Osteoblast (primary cell): ENCODE measurements around the gene HFM1. TPM values are rescaled to one million over a fixed set of nuclear protein-coding genes. Genes with fewer than 3 reads are reported as not detected.

Source experiments
- DNase-seq: peaks from one replicate; pipeline ENCODE4 v3.0.0; 2011; ENCODE audit warnings: low spot score, mixed read lengths; ENCODE audit not compliant: insufficient read length; ENCODE audit errors: missing footprints
- H2AFZ ChIP-seq: 2 replicates; pipeline ENCODE4 v1.6.0; 2011; ENCODE audit warnings: mild to moderate bottlenecking, low read length
- H3K27ac ChIP-seq: 2 replicates; pipeline ENCODE4 v1.5.1; 2011; ENCODE audit warnings: mild to moderate bottlenecking, low read depth, low read length, moderate library complexity
- H3K27me3 ChIP-seq: 2 replicates; pipeline ENCODE4 v1.6.0; 2012; ENCODE audit warnings: mild to moderate bottlenecking, control low read depth, inconsistent platforms, low read length, moderate library complexity; ENCODE audit not compliant: insufficient read depth
- H3K36me3 ChIP-seq: 2 replicates; pipeline ENCODE4 v1.5.1; 2011; ENCODE audit warnings: mild to moderate bottlenecking, low read length, control low read depth, moderate library complexity; ENCODE audit not compliant: insufficient read depth
- H3K4me1 ChIP-seq: 2 replicates; pipeline ENCODE4 v1.5.1; 2011; ENCODE audit warnings: mild to moderate bottlenecking, low read length, control low read depth, moderate library complexity; ENCODE audit not compliant: insufficient read depth
- H3K4me2 ChIP-seq: 2 replicates; pipeline ENCODE4 v1.6.0; 2011; ENCODE audit warnings: mild to moderate bottlenecking, low read length; ENCODE audit not compliant: insufficient read depth
- H3K4me3 ChIP-seq: fragments of 200-600 bp; sonication (generic); 3 replicates; pipeline ENCODE4 v1.5.1; 2012; ENCODE audit warnings: mild to moderate bottlenecking, low read length, inconsistent platforms; ENCODE audit not compliant: insufficient read depth
- H3K79me2 ChIP-seq: 2 replicates; pipeline ENCODE4 v1.6.0; 2012; ENCODE audit warnings: mild to moderate bottlenecking, low read length, control low read depth, inconsistent platforms; ENCODE audit not compliant: insufficient read depth
- H3K9me3 ChIP-seq: 2 replicates; pipeline ENCODE4 v1.5.1; 2011; ENCODE audit warnings: low read depth, low read length, control low read depth
- H4K20me1 ChIP-seq: 2 replicates; pipeline ENCODE4 v1.6.0; 2012; ENCODE audit warnings: mild to moderate bottlenecking, low read length, control low read depth; ENCODE audit not compliant: insufficient read depth
- CTCF ChIP-seq: IDR thresholded peaks from 2 replicates; pipeline ENCODE4 v1.5.1; 2011; ENCODE audit warnings: mild to moderate bottlenecking, low read depth, low read length, moderate library complexity; ENCODE audit errors: extremely low read depth
- total RNA-seq: library from RNA; depleted of rRNA; stranded (reverse); fragments of >200 nt; gene quantifications from 2 replicates; pipeline ENCODE4 v1.2.3, GENCODE V29; 2012

HFM1 gene
- total RNA-seq, 1 donor, result 0.36 TPM

DNA sequence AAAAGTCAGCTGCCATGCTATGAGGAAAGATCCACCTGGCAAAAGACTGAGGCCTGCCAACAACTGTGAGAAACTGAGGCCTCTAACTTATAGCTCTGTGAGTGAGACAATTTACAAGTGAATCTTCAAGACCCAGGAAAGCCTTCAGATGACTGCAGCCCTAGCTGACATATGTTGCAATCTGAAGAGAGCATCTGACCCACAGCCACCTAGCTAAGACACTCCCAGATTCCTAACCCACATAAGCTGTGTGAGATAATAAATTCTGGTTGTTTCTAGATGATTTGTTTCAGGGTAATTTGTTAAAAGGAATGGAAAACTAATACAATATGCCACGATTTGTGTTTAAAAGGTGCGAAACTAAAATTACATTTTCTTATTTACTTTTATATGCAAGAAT is 55.1 kb downstream of the HFM1 start:
- Histone ChIP-seq H3K4me1 (no peaks in the 10 kb centered on the region), H2AFZ (no peak overlapping the region), H3K4me2 (no peak overlapping the region), H3K27ac (no peak overlapping the region), H3K9me3 (no peaks in the 10 kb centered on the region), H3K27me3 (no peaks in the 10 kb centered on the region), H3K4me3 (no peak overlapping the region), H4K20me1 (no peaks in the 10 kb centered on the region), H3K79me2 (no peaks in the 10 kb centered on the region), H3K36me3 (no peaks in the 10 kb centered on the region)
- TF ChIP-seq CTCF, result no peak
- no peak for DNase-seq

DNA sequence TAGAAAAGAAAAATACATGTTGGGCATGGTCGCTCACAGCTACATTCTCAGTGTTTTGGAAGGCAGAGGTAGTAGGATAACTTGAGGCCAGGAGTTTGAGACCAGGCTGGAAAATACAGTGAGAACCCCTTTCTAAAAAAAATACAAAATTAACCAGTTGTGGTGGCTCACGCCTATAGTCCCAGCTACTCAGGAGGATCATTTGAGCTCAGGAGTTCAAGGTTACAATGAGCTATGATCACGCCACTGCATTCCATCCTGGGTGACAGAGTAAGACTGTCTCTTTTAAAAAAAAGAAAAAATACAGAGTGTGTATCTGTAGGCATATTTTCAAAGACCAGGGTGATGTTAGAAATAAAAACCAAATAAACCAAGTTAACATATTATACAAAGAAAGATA is 57.8 kb downstream of the HFM1 start:
- Histone ChIP-seq H3K79me2 (no peaks in the 10 kb centered on the region), H3K4me3 (no peak overlapping the region)
- TF ChIP-seq CTCF, result no peak

GRCh38 chr1:91345395-91346005 is 59.1 kb downstream of the HFM1 start:
- Histone ChIP-seq H3K27ac (no peak overlapping the region), H2AFZ (no peak overlapping the region), H3K4me2 (no peak overlapping the region), H4K20me1 (no peaks in the 10 kb centered on the region), H3K4me1 (no peaks in the 10 kb centered on the region), H3K27me3 (no peaks in the 10 kb centered on the region), H3K36me3 (no peaks in the 10 kb centered on the region), H3K9me3 (no peaks in the 10 kb centered on the region), H3K79me2 (no peaks in the 10 kb centered on the region), H3K4me3 (no peak overlapping the region)
- TF ChIP-seq CTCF, result no peak
- DNase-seq, result no peak

More for the DNA sequence above, 57.8 kb downstream of the HFM1 start:
- no peaks in the 10 kb centered on the region for H3K27me3 ChIP-seq
- H3K9me3 ChIP-seq, result no peaks in the 10 kb centered on the region
- H2AFZ ChIP-seq, result no peak overlapping the region
- H3K27ac ChIP-seq, result no peak overlapping the region
- no peak for DNase-seq
- H4K20me1 ChIP-seq, result no peaks in the 10 kb centered on the region
- H3K4me1 ChIP-seq, result no peaks in the 10 kb centered on the region
- H3K36me3 ChIP-seq, result no peaks in the 10 kb centered on the region
- no peak overlapping the region for H3K4me2 ChIP-seq

DNA sequence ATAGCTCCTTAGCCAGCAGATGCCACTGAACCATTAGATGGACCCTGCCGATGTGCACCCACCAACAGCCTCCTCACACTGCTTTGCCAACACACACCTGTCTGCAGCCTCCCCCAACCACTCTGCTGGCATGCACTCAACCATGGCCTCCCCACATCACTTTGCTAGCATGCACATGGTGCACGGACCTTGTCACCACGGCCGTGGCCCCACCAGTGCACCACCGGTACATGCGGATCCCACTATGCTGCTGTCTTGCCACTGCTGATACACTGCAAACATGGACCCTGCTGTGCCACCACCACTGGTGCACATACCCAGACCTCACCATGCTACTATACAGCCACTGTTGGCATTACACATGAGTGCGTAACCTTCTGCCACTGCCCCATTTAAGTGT is 66.1 kb downstream of the HFM1 start:
- no peaks in the 10 kb centered on the region for H3K9me3 ChIP-seq
- H3K4me1 ChIP-seq, result no peaks in the 10 kb centered on the region
- no peak overlapping the region for H3K27ac ChIP-seq
- H4K20me1 ChIP-seq, result no peaks in the 10 kb centered on the region
- H3K4me3 ChIP-seq, result no peak overlapping the region
- no peak for TF ChIP-seq CTCF
- H3K27me3 ChIP-seq, result no peaks in the 10 kb centered on the region
- no peaks in the 10 kb centered on the region for H3K79me2 ChIP-seq
- H3K36me3 ChIP-seq, result no peaks in the 10 kb centered on the region
- no peak overlapping the region for H3K4me2 ChIP-seq
- no peak overlapping the region for H2AFZ ChIP-seq
- DNase-seq, result no peak
